Esophagus muscularis mucosa (tissue), 4 donors: ENCODE results near the gene OR4D1.

Experiments used
- CTCF ChIP-seq, 3 experiments: fragments of 200-600 bp in 2 of 3; fragments of 450-650 bp in 1 of 3; sonication (generic) in 2 of 3; IDR thresholded peaks; one replicate each; pipeline ENCODE4 v1.5.1; 2017 to 2019; ENCODE audit warnings: antibody characterized with exemption in 3 of 3, mild to moderate bottlenecking in 2 of 3, moderate library complexity in 1 of 3
- EP300 ChIP-seq: sonication (generic); formaldehyde crosslinking; IDR thresholded peaks from one replicate; pipeline ENCODE4 v1.6.1; 2017; ENCODE audit warnings: antibody characterized with exemption
- POLR2A ChIP-seq: fragments of 450-650 bp; IDR thresholded peaks from one replicate; pipeline ENCODE4 v1.6.1; 2017; ENCODE audit warnings: antibody characterized with exemption, moderate library complexity, mild to moderate bottlenecking, low read depth
- POLR2AphosphoS5 ChIP-seq, 2 donors: sonication (generic); formaldehyde crosslinking; IDR thresholded peaks; one replicate each; pipeline ENCODE4 v1.6.1; 2017; ENCODE audit warnings: antibody characterized with exemption in 2 of 2

- TF ChIP-seq CTCF (IDR thresholded peaks at IDR 0.05) (no peak), POLR2A (no peak), POLR2AphosphoS5 (IDR thresholded peaks at IDR 0.05) (no peak), EP300 (no peak)
Measured at GRCh38 chr17:58127846-58128245, 20.3 kb upstream of the OR4D1 start.
